ENCODE results near the gene NAV1.
A peak's percentile ranks its signal among the peaks of the same experiment; 100 is the strongest.
"Not testable (repeated sequence)": the region's sequence is repeated elsewhere in the genome, so short reads cannot be mapped to it uniquely, and the experiment has no call there.

Gene NAV1

DNA sequence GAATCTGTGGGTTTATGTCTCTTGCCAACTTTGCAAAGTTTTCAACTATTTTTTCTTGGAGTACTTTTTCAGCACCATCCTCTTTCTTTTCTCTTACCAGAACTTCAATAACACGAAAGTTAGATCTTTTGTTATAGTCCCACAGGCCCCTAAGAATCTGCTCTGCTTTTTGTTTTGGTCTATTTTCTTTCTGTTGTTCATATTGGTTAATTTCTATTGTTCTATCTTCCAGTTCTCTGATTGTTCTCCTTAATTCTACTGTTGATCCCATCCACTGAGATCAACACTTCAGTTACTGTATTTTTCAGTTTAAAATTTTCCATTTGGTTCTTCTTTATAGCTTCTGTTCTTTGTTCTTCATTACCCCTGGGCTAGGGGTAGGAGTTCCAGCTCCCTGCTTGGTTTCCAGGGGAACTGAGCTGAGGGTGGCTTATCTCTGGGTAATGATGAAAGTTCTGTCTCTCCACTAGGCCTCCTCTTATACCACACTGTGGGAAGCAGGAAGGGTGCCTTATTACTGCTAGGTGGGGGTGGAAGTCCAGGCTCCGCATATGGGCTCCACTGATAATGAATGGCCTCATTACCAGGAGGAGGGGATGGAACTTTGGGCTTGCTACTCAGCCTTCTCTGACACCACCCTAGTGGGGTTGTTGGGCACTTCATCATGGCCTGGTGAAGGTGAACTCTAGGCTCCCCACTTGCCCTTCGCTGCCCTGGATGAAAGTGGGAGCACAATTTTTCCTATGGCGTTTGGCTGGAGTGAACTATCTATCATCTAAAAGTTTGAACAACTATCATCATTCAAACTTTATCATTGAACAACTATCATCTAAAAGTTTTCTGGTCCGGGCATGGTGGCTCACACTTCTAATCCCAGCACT, 39.3 kb downstream of the NAV1 start:
- Histone ChIP-seq H3K4me1 (0 out of 2 replicates have a peak, but pooled peaks cover 9% of the 10 kb centered on the region), H3K4me2 (no peak overlapping the region), H3K9me3 (peaks cover 22% of the 10 kb centered on the region; the same call in 1 of the 2 replicates), H3K4me3 (no peak overlapping the region), H3K9ac (no peak overlapping the region), H3K27me3 (no peaks in the 10 kb centered on the region), H4K20me1 (peaks cover 90% of the 10 kb centered on the region), H3K36me3 (peaks cover 36% of the 10 kb centered on the region), H3K27ac (no peak overlapping the region)
- no peak for TF ChIP-seq Cebpa-rat (IDR thresholded peaks at IDR 0.05)

DNA sequence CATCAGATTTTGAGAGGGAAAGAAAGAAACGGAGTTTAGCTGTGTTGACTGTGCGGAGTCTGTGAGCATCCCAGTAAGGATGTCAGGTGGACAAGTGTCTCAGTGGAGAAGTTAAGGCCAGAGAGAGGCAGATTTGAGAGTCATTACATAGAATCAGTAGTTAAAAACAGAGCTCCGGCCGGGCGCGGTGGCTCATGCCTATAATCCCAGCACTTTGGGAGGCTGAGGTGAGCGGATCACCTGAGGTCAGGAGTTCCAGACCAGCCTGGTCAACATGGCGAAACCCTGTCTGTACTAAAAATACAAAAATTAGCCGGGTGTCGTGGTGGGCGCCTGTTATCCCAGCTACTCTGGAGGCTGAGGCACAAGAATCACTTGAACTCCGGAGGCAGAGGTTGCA, 42.4 kb downstream of the NAV1 start:
- not testable (repeated sequence) for H3K9ac ChIP-seq, H3K27me3 ChIP-seq, H3K4me2 ChIP-seq, H3K27ac ChIP-seq, H3K9me3 ChIP-seq, H3K4me3 ChIP-seq
- Histone ChIP-seq H4K20me1 (peaks cover 90% of the 10 kb centered on the region), H3K36me3 (peaks cover 17% of the 10 kb centered on the region; the same call in 1 of the 2 replicates), H3K4me1 (peaks cover 27% of the 10 kb centered on the region)

DNA sequence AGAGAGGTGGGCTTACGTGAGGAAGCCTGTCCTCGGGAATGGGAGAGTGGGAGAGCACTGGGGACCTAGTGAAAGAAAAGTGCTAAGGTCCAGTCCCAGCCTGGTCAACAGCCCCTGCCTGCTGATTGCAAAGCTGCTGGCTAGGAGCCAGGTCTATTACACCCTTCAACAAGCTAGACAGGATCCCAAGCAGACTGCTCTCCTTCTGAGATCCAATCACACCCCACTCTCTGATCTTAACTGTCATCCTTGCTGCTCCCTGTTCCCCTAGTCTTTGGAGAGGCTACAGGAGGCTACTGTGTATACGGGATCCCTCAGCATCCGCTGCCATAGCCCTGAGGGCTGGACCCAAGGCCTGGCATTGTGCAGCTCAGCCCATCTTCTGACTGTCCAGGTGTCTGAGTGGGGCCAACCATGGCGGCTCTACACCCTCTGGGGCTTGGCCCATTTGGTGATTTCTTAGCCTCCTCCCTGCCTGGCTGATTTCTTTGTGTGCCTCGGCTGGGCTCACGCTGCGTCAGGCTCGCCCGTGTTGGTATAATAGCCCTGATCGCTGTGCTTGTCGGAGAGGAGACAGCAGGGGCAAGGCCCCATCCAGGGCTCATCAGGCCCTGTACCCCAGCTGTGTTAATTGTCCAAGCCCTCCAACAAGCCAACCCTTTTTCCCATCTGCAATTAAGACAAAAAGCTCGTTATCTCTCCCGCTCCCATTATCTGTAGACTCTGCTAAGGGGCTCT, 43.9 kb downstream of the NAV1 start:
- H3K4me2 ChIP-seq, result no peak overlapping the region
- H3K4me3 ChIP-seq, result no peak overlapping the region
- H3K27ac ChIP-seq, result no peak overlapping the region
- peaks cover 28% of the 10 kb centered on the region for H3K4me1 ChIP-seq
- H3K36me3 ChIP-seq, result peaks cover 17% of the 10 kb centered on the region; the same call in 1 of the 2 replicates
- no peak for TF ChIP-seq Cebpa-rat (IDR thresholded peaks at IDR 0.05)
- H3K9ac ChIP-seq, result no peak overlapping the region
- no peaks in the 10 kb centered on the region for H3K27me3 ChIP-seq
- peaks cover 90% of the 10 kb centered on the region for H4K20me1 ChIP-seq
- H3K9me3 ChIP-seq, result 0 out of 2 replicates have a peak, but pooled peaks cover 2% of the 10 kb centered on the region

DNA sequence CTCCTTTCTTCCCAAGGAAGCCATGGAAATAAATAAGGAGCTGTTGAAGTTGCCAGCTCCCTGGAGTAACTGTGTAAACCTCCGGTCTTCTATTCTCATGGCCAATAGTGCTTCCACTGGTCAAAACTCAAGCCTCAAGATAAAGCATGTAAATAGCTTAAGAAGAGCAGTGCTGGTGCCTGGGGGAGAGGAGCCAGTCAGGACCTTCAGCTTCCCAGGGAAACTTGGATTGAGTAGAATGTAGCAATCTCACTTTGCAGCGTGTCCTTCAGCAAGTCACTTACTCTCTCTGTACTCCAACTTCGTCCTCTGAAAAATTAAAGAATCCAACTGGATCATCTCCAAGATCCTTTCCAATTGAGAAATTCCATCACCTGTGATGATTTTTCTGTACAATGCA, 44.7 kb downstream of the NAV1 start:
- Histone ChIP-seq H3K27ac (no peak overlapping the region), H3K9me3 (no peaks in the 10 kb centered on the region), H3K4me3 (no peak overlapping the region), H3K9ac (no peak overlapping the region), H3K4me2 (no peak overlapping the region), H4K20me1 (peaks cover 86% of the 10 kb centered on the region), H3K27me3 (no peaks in the 10 kb centered on the region), H3K36me3 (peaks cover 21% of the 10 kb centered on the region; the same call in 1 of the 2 replicates), H3K4me1 (peaks cover 26% of the 10 kb centered on the region)
- no peak for TF ChIP-seq Cebpa-rat (IDR thresholded peaks at IDR 0.05)

DNA sequence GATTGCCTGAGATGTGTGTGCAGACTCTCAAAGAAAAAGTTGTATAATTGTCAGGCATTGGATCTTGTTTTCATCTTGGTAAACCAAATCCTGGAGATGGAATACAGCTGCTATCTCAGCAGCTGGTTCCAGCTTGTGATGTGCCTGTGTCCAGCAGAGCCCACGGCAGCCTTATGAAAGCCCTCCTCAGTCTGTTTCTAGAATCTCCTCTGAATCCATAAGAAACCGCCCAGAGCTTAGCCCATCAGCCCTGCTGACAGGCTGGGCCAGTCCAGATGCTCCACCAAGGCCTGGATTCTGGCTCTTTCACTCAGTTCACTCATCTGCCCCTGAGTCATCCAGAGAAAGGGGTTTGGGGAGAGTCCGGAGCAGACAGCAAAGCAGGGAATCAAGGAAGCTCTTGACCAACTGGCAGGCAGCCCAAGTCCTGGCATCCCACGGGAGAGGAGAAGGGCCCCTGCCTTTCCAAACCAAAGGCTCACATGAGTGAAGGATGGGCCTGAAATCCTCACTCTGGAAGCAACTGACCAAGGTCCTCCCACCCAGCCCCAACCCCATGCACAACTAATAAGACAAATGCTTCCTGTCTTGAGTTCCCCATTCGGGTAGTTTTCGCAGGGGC, 45.7 kb downstream of the NAV1 start:
- Histone ChIP-seq H3K9me3 (no peaks in the 10 kb centered on the region), H3K27me3 (no peaks in the 10 kb centered on the region), H4K20me1 (peaks cover 86% of the 10 kb centered on the region), H3K4me1 (peaks cover 26% of the 10 kb centered on the region), H3K4me2 (no peak overlapping the region), H3K27ac (no peak overlapping the region), H3K36me3 (peaks cover 26% of the 10 kb centered on the region), H3K4me3 (no peak overlapping the region), H3K9ac (no peak overlapping the region)
- TF ChIP-seq Cebpa-rat (IDR thresholded peaks at IDR 0.05), result no peak

DNA sequence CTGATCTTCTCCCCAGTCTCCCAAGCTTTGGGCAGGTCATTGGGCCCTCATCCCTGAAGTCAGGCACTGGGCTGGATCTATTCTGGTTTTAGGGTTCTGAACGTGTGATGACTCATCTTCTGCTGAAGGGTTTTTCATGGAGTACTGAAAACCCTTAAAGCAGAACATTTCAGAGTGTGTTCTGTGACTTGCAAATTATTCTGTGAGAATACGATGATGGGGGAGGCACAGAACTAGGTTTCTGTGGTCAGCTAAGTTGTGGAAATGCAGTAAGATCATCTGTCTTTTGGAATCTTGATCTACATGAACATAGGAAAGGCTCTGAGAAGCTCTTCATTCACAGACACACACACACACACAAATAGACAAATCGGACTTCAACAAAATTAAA, 46.2 kb downstream of the NAV1 start:
- Histone ChIP-seq H3K4me1 (peaks cover 26% of the 10 kb centered on the region), H3K4me3 (no peak overlapping the region), H3K27ac (no peak overlapping the region), H4K20me1 (peaks cover 86% of the 10 kb centered on the region), H3K9me3 (no peaks in the 10 kb centered on the region), H3K36me3 (peaks cover 31% of the 10 kb centered on the region), H3K4me2 (no peak overlapping the region), H3K9ac (no peak overlapping the region), H3K27me3 (no peaks in the 10 kb centered on the region)
- no peak for TF ChIP-seq Cebpa-rat (IDR thresholded peaks at IDR 0.05)

DNA sequence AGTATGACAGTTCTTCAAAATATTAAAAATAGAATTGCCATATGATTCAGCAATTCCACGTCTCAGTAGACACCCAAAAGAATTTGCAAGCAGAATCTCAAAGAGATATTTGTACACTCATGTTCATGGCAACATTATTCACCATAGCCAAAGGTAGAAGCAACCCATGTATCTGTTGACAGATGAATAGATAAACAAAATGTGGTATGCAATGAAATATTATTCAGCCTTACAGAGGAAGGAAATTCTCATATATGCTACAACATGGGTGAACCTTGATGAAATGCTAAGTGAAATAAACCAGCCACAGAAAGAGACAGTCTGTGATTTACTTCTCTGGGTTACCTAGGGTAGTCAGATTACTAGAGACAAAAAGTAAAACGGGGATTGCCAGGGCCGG, 47.0 kb downstream of the NAV1 start:
- no peak overlapping the region for H3K27ac ChIP-seq
- peak overlapping the region; percentile 22; the same call in 1 of the 2 replicates for H3K4me2 ChIP-seq
- H3K4me3 ChIP-seq, result no peak overlapping the region
- no peaks in the 10 kb centered on the region for H3K9me3 ChIP-seq
- no peak for TF ChIP-seq Cebpa-rat (IDR thresholded peaks at IDR 0.05)
- H3K9ac ChIP-seq, result no peak overlapping the region
- H3K36me3 ChIP-seq, result peaks cover 39% of the 10 kb centered on the region
- no peaks in the 10 kb centered on the region for H3K27me3 ChIP-seq
- H3K4me1 ChIP-seq, result peaks cover 26% of the 10 kb centered on the region
- peaks cover 87% of the 10 kb centered on the region for H4K20me1 ChIP-seq

DNA sequence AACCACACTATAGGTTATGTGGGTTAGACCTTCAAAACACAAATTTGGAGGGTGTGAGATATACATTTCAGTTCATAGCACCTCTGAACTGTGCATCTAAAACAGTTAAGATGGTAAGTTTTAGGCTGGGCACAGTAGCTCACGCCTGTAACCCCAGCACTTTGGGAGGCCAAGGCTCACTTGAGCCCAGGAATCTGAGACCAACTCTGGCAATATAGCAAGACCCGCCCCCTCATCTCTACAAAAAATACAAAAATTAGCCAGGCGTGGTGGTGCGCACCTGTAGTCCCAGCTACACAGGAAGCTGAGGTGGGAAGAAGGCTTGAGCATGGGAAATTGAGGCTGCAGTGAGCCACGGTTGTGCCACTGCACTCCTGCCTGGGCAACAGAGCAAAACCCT, 47.9 kb downstream of the NAV1 start:
- H3K36me3 ChIP-seq, result peaks cover 48% of the 10 kb centered on the region
- no peak for TF ChIP-seq Cebpa-rat (IDR thresholded peaks at IDR 0.05)
- H3K27ac ChIP-seq, result no peak overlapping the region
- peaks cover 26% of the 10 kb centered on the region for H3K4me1 ChIP-seq
- no peaks in the 10 kb centered on the region for H3K27me3 ChIP-seq
- no peak overlapping the region for H3K9ac ChIP-seq
- no peaks in the 10 kb centered on the region for H3K9me3 ChIP-seq
- peak overlapping the region; percentile 22 for H3K4me2 ChIP-seq
- peaks cover 87% of the 10 kb centered on the region for H4K20me1 ChIP-seq
- no peak overlapping the region for H3K4me3 ChIP-seq

DNA sequence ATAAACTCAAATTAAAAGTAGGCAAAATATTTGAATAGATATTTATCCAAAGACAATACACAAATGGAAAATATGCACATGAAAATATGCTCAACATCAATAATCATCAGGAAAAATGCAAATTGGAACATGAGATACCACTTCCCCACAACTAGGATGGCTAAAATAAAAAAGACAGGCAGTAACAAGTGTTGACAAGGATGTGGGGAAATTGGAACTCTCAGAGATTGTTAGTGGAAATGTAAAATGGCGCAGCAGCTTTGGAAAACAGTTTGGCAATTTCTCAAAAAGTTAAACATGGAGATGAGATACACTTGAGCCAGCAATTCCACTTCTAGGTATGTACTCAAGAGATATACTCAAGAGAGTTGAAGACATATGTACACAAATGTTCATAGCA, 48.8 kb downstream of the NAV1 start:
- H3K27ac ChIP-seq, result no peak overlapping the region
- no peak overlapping the region for H3K9ac ChIP-seq
- peaks cover 26% of the 10 kb centered on the region for H3K4me1 ChIP-seq

More for the DNA sequence above, 48.8 kb downstream of the NAV1 start:
- no peak for TF ChIP-seq Cebpa-rat (IDR thresholded peaks at IDR 0.05)
- peaks cover 50% of the 10 kb centered on the region for H3K36me3 ChIP-seq
- peaks cover 87% of the 10 kb centered on the region for H4K20me1 ChIP-seq
- no peak overlapping the region for H3K4me3 ChIP-seq
- H3K27me3 ChIP-seq, result no peaks in the 10 kb centered on the region
- no peaks in the 10 kb centered on the region for H3K9me3 ChIP-seq
- no peak overlapping the region for H3K4me2 ChIP-seq
